Measurements from ENCODE around the gene OR10H3.

- TF ChIP-seq CTCF (IDR thresholded peaks at IDR 0.05) (no peak), POLR2A (IDR thresholded peaks at IDR 0.05) (no peak), EP300 (IDR thresholded peaks at IDR 0.05; ENCODE audit: low read depth) (no peak)
Observed at GRCh38 chr19:15730538-15730937, 7.2 kb upstream of the OR10H3 start.
